ENCODE measurements around the gene TRIM17. TPM values are rescaled to one million over a fixed set of nuclear protein-coding genes. Genes with fewer than 3 reads are reported as not detected.

The TRIM17 gene
- total RNA-seq, 4 donors from 2014 or later, result not detected

DNA sequence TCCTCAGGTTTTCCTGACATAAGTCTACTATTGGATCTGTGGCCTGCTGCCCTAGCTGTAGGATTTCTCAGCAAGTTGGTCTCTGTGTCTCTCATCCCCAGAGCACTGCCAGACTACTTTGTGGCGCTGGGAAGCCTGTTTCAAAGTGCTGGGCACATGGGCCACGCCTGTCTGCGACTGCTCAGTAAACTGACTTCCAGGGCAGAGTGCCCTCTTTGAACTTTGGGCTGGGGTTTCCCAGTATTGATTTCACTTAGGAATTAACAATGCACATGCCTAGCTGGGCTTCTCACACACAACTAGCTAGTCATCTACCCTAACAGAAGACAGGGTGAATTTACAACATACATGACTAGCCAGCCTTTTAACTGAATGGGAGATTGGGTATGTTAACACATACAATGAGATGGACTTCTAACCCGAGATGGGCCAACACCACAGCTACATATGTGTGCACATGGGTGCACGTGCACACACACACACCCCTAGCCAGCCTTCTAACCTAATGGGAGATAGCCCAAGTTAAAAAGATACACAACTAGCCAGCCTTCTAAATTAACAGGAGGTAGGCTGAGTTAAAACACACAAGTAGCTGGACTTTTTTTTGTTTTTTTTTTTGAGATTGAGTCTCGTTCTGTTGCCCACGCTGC lies 6.9 kb upstream of the TRIM17 start:
- H3K27me3 ChIP-seq, result peaks cover under 1 to 5% (median 4%) of the 10 kb centered on the region in 3 donors

DNA sequence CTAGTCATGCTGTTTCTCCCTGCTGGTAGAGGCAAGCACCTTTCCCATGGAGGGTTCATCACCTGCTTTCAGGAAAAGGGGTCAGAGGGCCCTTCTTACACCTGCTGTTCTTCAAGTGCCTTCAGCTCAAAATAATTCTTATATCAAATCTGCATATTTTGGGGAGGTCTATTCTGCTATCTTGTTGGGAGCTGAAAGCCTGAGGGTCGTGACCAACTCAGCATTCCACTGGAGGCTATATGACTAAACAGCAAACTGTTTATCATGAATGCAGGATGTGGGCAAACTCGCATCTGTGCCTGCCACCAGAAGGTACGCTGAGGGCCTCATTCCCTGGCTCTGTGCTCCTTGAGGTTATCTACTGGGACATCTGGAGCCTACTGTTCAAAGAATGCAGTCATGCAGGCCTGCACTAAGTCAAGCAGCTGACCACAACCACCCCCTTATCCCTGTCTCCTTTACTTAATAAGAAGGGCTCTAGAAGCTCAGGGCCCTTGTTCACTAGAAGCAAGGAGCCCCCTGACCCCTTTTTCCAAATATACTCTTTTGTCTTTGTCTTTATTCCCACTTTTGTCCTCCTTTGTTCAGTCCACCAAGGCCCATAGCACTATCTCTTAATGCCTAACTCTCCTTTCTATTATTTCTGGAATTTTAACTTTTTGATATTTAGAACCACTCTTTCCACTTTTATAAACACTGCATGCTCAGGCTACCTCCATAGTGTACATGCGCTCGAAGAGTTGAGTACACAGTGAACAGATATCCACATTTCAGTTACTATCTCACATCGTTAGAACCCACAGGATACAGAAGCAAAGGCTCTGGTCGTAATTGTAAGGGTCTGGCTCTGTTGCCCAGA lies 4.5 kb upstream of the TRIM17 start:
- Histone ChIP-seq H3K27ac (no peak overlapping the region), H3K36me3 (no peaks in the 10 kb centered on the region), H3K4me3 (no peak overlapping the region), H3K4me1 (peaks cover 1 to 8% of the 10 kb centered on the region in 2 donors), H3K9me3 (no peaks in the 10 kb centered on the region), H3K27me3 (peaks cover 18 to 28% (median 23%) of the 10 kb centered on the region in 3 donors)
- DNase-seq (no peak), ATAC-seq (no peak)
- no peak for TF ChIP-seq POLR2A (IDR thresholded peaks at IDR 0.05)
- TF ChIP-seq, protein P1, sequence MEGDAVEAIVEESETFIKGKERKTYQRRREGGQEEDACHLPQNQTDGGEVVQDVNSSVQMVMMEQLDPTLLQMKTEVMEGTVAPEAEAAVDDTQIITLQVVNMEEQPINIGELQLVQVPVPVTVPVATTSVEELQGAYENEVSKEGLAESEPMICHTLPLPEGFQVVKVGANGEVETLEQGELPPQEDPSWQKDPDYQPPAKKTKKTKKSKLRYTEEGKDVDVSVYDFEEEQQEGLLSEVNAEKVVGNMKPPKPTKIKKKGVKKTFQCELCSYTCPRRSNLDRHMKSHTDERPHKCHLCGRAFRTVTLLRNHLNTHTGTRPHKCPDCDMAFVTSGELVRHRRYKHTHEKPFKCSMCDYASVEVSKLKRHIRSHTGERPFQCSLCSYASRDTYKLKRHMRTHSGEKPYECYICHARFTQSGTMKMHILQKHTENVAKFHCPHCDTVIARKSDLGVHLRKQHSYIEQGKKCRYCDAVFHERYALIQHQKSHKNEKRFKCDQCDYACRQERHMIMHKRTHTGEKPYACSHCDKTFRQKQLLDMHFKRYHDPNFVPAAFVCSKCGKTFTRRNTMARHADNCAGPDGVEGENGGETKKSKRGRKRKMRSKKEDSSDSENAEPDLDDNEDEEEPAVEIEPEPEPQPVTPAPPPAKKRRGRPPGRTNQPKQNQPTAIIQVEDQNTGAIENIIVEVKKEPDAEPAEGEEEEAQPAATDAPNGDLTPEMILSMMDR (IDR thresholded peaks at IDR 0.05 in 4 of 5, conservative IDR thresholded peaks at IDR 0.05 in 1 of 5), result no peak
- intact Hi-C loops (cut with DNase I; ENCODE audit: low total_unique reads), result no loop called here
- in situ Hi-C loops (cut with MboI; ENCODE audit: low sequenced_read_pairs in 4 of 4), result no loop called here

More for the DNA sequence above, 6.9 kb upstream of the TRIM17 start:
- TF ChIP-seq POLR2A (IDR thresholded peaks at IDR 0.05), result no peak
- TF ChIP-seq, protein P1 (IDR thresholded peaks at IDR 0.05 in 4 of 5, conservative IDR thresholded peaks at IDR 0.05 in 1 of 5), result no peak
- no peaks in the 10 kb centered on the region for H3K36me3 ChIP-seq
- in situ Hi-C loops (cut with MboI; ENCODE audit: low sequenced_read_pairs in 4 of 4), result no loop called here
- ATAC-seq, result no peak
- H3K4me3 ChIP-seq, result no peak overlapping the region
- intact Hi-C loops (cut with DNase I; ENCODE audit: low total_unique reads), result no loop called here
- no peaks in the 10 kb centered on the region for H3K4me1 ChIP-seq
- H3K27ac ChIP-seq, result no peak overlapping the region
- no peaks in the 10 kb centered on the region for H3K9me3 ChIP-seq
- DNase-seq, result no peak

DNA sequence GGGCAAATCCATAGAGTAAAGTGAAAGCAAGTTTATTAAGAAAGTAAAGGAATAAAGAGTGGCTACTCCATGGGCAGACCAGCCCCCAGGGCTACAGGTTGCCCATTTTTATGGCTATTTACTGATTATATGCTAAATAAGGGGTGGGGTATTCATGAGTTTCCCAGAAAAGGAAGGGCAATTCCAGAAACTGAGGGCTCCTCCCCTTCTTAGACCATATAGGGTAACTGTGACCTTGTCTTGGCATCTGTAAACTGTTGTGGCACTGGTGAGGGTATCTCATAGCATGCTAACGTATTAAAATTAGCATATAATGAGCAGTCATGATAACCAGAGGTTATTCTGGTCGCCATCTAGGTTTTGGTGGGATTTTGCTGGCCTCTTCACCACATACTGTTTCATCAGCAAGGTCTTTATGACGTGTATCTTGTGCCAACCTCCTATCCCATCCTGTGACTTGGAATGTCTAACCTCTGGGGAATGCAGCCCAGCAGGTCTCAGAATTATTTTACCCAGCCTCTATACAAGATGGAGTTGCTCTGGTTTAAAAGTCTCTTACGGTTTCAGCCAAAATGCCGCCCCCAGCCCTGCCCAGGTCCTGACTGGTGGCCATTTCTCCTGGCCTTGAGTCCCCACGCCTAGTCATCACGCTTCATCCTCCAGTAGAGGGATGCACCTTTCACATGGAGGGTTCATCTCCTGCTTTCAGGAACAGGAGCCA lies 982 bp upstream of the TRIM17 start:
- no peaks in the 10 kb centered on the region for H3K9me3 ChIP-seq
- no peak overlapping the region for H3K4me3 ChIP-seq
- H3K27ac ChIP-seq, result no peak overlapping the region
- in situ Hi-C loops (cut with MboI; ENCODE audit: low sequenced_read_pairs in 4 of 4) (no loop called here), intact Hi-C loops (cut with DNase I; ENCODE audit: low total_unique reads) (no loop called here)
- H3K4me1 ChIP-seq, result peaks cover 6 to 12% of the 10 kb centered on the region in 2 donors
- DNase-seq (no peak), ATAC-seq (no peak)
- TF ChIP-seq, protein P1 (IDR thresholded peaks at IDR 0.05 in 4 of 5, conservative IDR thresholded peaks at IDR 0.05 in 1 of 5), result no peak
- no peak for TF ChIP-seq POLR2A (IDR thresholded peaks at IDR 0.05)
- H3K36me3 ChIP-seq, result no peaks in the 10 kb centered on the region
- peaks cover 31 to 43% (median 41%) of the 10 kb centered on the region in 3 donors for H3K27me3 ChIP-seq

DNA sequence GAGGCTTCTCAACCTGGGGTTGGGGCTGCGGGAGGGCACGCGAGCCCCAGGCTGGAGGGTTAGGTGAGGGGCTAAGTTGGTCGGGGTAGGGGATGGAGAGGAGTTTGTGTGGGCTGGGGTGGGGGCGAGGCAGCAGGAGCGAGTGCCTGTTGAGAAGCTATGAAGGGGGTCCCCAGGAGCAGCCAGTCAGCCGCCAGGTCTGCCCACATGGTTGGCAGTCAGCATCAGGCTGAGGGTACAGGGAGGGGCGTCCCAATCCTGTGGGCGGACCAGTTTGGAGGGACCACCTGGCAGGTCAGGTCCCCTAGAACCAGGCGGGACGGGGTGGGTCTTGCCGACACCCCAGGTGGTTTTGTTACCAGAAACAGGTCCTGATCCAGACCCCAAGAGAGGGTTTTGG lies 400 bp upstream of the TRIM17 start:
- peaks cover 31 to 43% (median 41%) of the 10 kb centered on the region in 3 donors for H3K27me3 ChIP-seq
- DNase-seq (no peak), ATAC-seq (no peak)
- H3K9me3 ChIP-seq, result no peaks in the 10 kb centered on the region
- no peak overlapping the region for H3K27ac ChIP-seq
- intact Hi-C loops (cut with DNase I; ENCODE audit: low total_unique reads) (no loop called here), in situ Hi-C loops (cut with MboI; ENCODE audit: low sequenced_read_pairs in 4 of 4) (no loop called here)
- peaks cover 6 to 12% of the 10 kb centered on the region in 2 donors for H3K4me1 ChIP-seq
- no peaks in the 10 kb centered on the region for H3K36me3 ChIP-seq
- H3K4me3 ChIP-seq, result no peak overlapping the region
- TF ChIP-seq, protein P1 (IDR thresholded peaks at IDR 0.05 in 4 of 5, conservative IDR thresholded peaks at IDR 0.05 in 1 of 5), result no peak
- no peak for TF ChIP-seq POLR2A (IDR thresholded peaks at IDR 0.05)
